Calu3 (cell line): Measurements from ENCODE around the gene DNHD1. TPM values are rescaled to one million over a fixed set of nuclear protein-coding genes. Genes with fewer than 3 reads are reported as not detected.

Source experiments
- BruUV-seq: library from RNA; stranded (reverse); fragments of 400-500 nt; replicated peaks from 2 replicates; lab custom pipeline; 2021; lab: Mats Ljungman, UMichigan
- CTCF ChIA-PET: fragments of 300-600 bp; sonication (Branson Sonifier 250); formaldehyde crosslinking; loops from one replicate; lab custom pipeline; 2022; ENCODE audit warnings: antibody characterized with exemption; lab: Charles Lee
- DNase-seq: peaks from one replicate; pipeline ENCODE4 v3.0.0; 2022
- H3K27ac Mint-ChIP-seq: one replicate; pipeline ENCODE4 v1.8.0; 2022; ENCODE audit warnings: mixed read lengths; ENCODE audit not compliant: unreplicated experiment
- H3K27me3 Mint-ChIP-seq: one replicate; pipeline ENCODE4 v1.8.0; 2022; ENCODE audit warnings: mixed read lengths; ENCODE audit not compliant: unreplicated experiment
- H3K36me3 Mint-ChIP-seq: one replicate; pipeline ENCODE4 v1.8.0; 2022; ENCODE audit warnings: mild to moderate bottlenecking, moderate library complexity, mixed read lengths; ENCODE audit not compliant: insufficient read depth, unreplicated experiment
- H3K4me1 Mint-ChIP-seq: one replicate; pipeline ENCODE4 v1.8.0; 2022; ENCODE audit warnings: mild to moderate bottlenecking, low read depth, mixed read lengths; ENCODE audit not compliant: unreplicated experiment
- H3K4me3 Mint-ChIP-seq: one replicate; pipeline ENCODE4 v1.8.0; 2022; ENCODE audit warnings: mild to moderate bottlenecking, low read depth, moderate library complexity, mixed read lengths; ENCODE audit not compliant: unreplicated experiment
- H3K9me3 Mint-ChIP-seq: one replicate; pipeline ENCODE4 v1.8.0; 2022; ENCODE audit warnings: low read depth, mixed read lengths; ENCODE audit not compliant: unreplicated experiment
- CTCF ChIP-seq: fragments of 200-600 bp; IDR thresholded peaks from one replicate; pipeline ENCODE4 v1.8.0; 2022; ENCODE audit warnings: antibody characterized with exemption; ENCODE audit not compliant: unreplicated experiment
- intact Hi-C: fragments of 100-400 bp; cut with micrococcal nuclease; formaldehyde crosslinking; loops from one replicate; pipeline ENCODE4 v1.10.0; 2022; ENCODE audit not compliant: unreplicated experiment
- total RNA-seq: library from RNA; stranded (reverse); gene quantifications from 2 replicates; pipeline ENCODE4 v1.2.3, GENCODE V29; 2022

The DNHD1 gene
- total RNA-seq, 1 experiment from 2014 or later = 41.2 TPM

GRCh38 chr11:6486256-6486655, 10.8 kb upstream of the DNHD1 start:
- Mint-ChIP-seq H3K4me1 (peaks cover 13% of the 10 kb centered on the region), H3K27ac (no peak overlapping the region), H3K36me3 (peaks cover 31% of the 10 kb centered on the region), H3K27me3 (no peaks in the 10 kb centered on the region), H3K4me3 (no peak overlapping the region), H3K9me3 (no peaks in the 10 kb centered on the region)
- CTCF ChIA-PET = no interaction called here
- BruUV-seq = no TSS peak
- intact Hi-C loops = loop anchor here (10.0 kb wide), 1 partner anchor 129 kb away; the partner anchor contains the start of genes TAF10 and TPP1
- no peak for DNase-seq
- no peak for TF ChIP-seq CTCF

GRCh38 chr11:6486938-6487337, 10.1 kb upstream of the DNHD1 start:
- H3K4me3 Mint-ChIP-seq = no peak overlapping the region
- CTCF ChIA-PET = interaction anchor here (0.6 kb wide), 2 partner anchors 9 to 15 kb away, joined by 3 read pairs; no protein-coding TSS in a partner anchor
- no peak overlapping the region for H3K27ac Mint-ChIP-seq
- peaks cover 13% of the 10 kb centered on the region for H3K4me1 Mint-ChIP-seq
- TF ChIP-seq CTCF = no peak
- no peaks in the 10 kb centered on the region for H3K9me3 Mint-ChIP-seq
- intact Hi-C loops = loop anchor here (10.0 kb wide), 1 partner anchor 128 kb away; the partner anchor contains the start of genes TAF10 and TPP1
- H3K27me3 Mint-ChIP-seq = no peaks in the 10 kb centered on the region
- H3K36me3 Mint-ChIP-seq = peaks cover 31% of the 10 kb centered on the region
- no TSS peak for BruUV-seq
- DNase-seq = no peak

GRCh38 chr11:6488342-6488741, 8.7 kb upstream of the DNHD1 start:
- no TSS peak for BruUV-seq
- Mint-ChIP-seq H3K4me1 (peaks cover 4% of the 10 kb centered on the region), H3K4me3 (no peak overlapping the region), H3K36me3 (peaks cover 18% of the 10 kb centered on the region), H3K9me3 (no peaks in the 10 kb centered on the region), H3K27ac (no peak overlapping the region), H3K27me3 (no peaks in the 10 kb centered on the region)
- intact Hi-C loops = loop anchor here (10.0 kb wide), 1 partner anchor 126 kb away; the partner anchor contains the start of genes TAF10 and TPP1
- DNase-seq = no peak
- CTCF ChIA-PET = no interaction called here
- TF ChIP-seq CTCF = no peak

GRCh38 chr11:6488821-6489220, 8.3 kb upstream of the DNHD1 start:
- no peak for DNase-seq
- no peak for TF ChIP-seq CTCF
- H3K27ac Mint-ChIP-seq = no peak overlapping the region
- CTCF ChIA-PET = no interaction called here
- peaks cover 14% of the 10 kb centered on the region for H3K36me3 Mint-ChIP-seq
- no peaks in the 10 kb centered on the region for H3K9me3 Mint-ChIP-seq
- intact Hi-C loops = loop anchor here (10.0 kb wide), 1 partner anchor 126 kb away; the partner anchor contains the start of genes TAF10 and TPP1
- no peak overlapping the region for H3K4me3 Mint-ChIP-seq
- no peaks in the 10 kb centered on the region for H3K4me1 Mint-ChIP-seq
- H3K27me3 Mint-ChIP-seq = no peaks in the 10 kb centered on the region
- BruUV-seq = no TSS peak
